ENCODE results near the gene KCNK17. TPM values are rescaled to one million over a fixed set of nuclear protein-coding genes. Genes with fewer than 3 reads are reported as not detected.

Gene KCNK17
- total RNA-seq, 1 donor from 2014 or later, result not detected

GRCh38 chr6:39322306-39322850, 8.2 kb upstream of the KCNK17 start, which contains the start of gene KCNK16:
Gene KCNK16 (minus strand): TSS chr6:39322702. CDS start chr6:39322540, 162 bp downstream.
- Histone ChIP-seq H3K27me3 (no peaks in the 10 kb centered on the region), H3K4me3 (no peak within 1 kb of the TSS), H3K4me1 (peaks cover 0 to 16% of the 10 kb centered on the region in 2 donors), H3K9me3 (no peaks in the 10 kb centered on the region), H3K27ac (no peak within 1 kb of the TSS), H3K36me3 (no peaks in the 10 kb centered on the region)
- no peak for DNase-seq (ENCODE audit: low spot score in 2 of 2)
- TF ChIP-seq CTCF (IDR thresholded peaks at IDR 0.05), result no peak
- intact Hi-C loops (cut with DNase I), result no loop called here

- H3K4me1 ChIP-seq, result peaks cover 0 to 16% of the 10 kb centered on the region in 2 donors
- no peaks in the 10 kb centered on the region for H3K9me3 ChIP-seq
- intact Hi-C loops (cut with DNase I), result no loop called here
- no peak overlapping the region for H3K4me3 ChIP-seq
- no peaks in the 10 kb centered on the region for H3K27me3 ChIP-seq
- DNase-seq (ENCODE audit: low spot score in 2 of 2), result no peak
- TF ChIP-seq CTCF (IDR thresholded peaks at IDR 0.05), result no peak
- no peak overlapping the region for H3K27ac ChIP-seq
- no peaks in the 10 kb centered on the region for H3K36me3 ChIP-seq
Measured at GRCh38 chr6:39321761-39322160, 7.5 kb upstream of the KCNK17 start.

- Histone ChIP-seq H3K9me3 (no peaks in the 10 kb centered on the region), H3K27me3 (no peaks in the 10 kb centered on the region), H3K36me3 (no peaks in the 10 kb centered on the region), H3K4me1 (peaks cover 0 to 16% of the 10 kb centered on the region in 2 donors), H3K27ac (peak overlapping the region; percentile 78 to 85), H3K4me3 (no peak overlapping the region)
- intact Hi-C loops (cut with DNase I), result no loop called here
- no peak for DNase-seq (ENCODE audit: low spot score in 2 of 2)
- no peak for TF ChIP-seq CTCF (IDR thresholded peaks at IDR 0.05)
Measured at GRCh38 chr6:39320363-39320984, 6.3 kb upstream of the KCNK17 start.

- intact Hi-C loops (cut with DNase I), result no loop called here
- Histone ChIP-seq H3K9me3 (no peaks in the 10 kb centered on the region), H3K27me3 (no peaks in the 10 kb centered on the region), H3K27ac (peak overlapping the region; percentile 78 to 85), H3K36me3 (no peaks in the 10 kb centered on the region), H3K4me1 (peaks cover 0 to 16% of the 10 kb centered on the region in 2 donors), H3K4me3 (no peak overlapping the region)
- TF ChIP-seq CTCF (IDR thresholded peaks at IDR 0.05), result no peak
- no peak for DNase-seq (ENCODE audit: low spot score in 2 of 2)
Measured at GRCh38 chr6:39319621-39320362, 5.6 kb upstream of the KCNK17 start.

GRCh38 chr6:39317256-39317655, 3.0 kb upstream of the KCNK17 start:
- Histone ChIP-seq H3K27me3 (no peaks in the 10 kb centered on the region), H3K4me1 (peaks cover 0 to 22% of the 10 kb centered on the region in 2 donors)
- DNase-seq (ENCODE audit: low spot score in 2 of 2), result no peak

More at GRCh38 chr6:39317256-39317655, 3.0 kb upstream of the KCNK17 start:
- Histone ChIP-seq H3K9me3 (no peaks in the 10 kb centered on the region), H3K4me3 (no peak overlapping the region), H3K27ac (peak overlapping the region in 1 of 2 donors; percentile 14), H3K36me3 (no peaks in the 10 kb centered on the region)
- intact Hi-C loops (cut with DNase I), result no loop called here
- TF ChIP-seq CTCF (IDR thresholded peaks at IDR 0.05), result no peak
